Measurements from ENCODE around the gene ZNF385D. TPM values are rescaled to one million over a fixed set of nuclear protein-coding genes. Genes with fewer than 3 reads are reported as not detected.

ZNF385D gene
- total RNA-seq, 1 donor from 2014 or later = 2.1 TPM

DNA sequence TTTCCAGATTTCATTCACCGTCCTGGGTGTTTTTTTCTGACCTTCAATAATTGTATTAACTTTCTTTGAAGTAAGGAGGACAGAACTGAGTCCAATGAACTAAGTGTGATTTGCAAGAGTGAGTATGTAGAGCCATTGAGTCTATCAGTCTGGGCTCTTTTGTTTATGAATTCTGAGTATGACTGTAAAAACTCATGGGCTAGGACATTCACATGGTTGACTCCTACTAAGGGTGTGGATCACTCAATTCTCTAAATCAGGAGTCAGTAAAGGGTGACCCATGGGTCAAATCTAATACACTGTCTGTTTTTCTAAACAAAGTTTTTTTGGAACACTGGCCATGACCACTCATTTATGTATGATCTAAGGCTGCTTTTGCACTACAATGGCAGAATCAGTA lies 269.0 kb downstream of the ZNF385D start:
- TF ChIP-seq, protein P1, sequence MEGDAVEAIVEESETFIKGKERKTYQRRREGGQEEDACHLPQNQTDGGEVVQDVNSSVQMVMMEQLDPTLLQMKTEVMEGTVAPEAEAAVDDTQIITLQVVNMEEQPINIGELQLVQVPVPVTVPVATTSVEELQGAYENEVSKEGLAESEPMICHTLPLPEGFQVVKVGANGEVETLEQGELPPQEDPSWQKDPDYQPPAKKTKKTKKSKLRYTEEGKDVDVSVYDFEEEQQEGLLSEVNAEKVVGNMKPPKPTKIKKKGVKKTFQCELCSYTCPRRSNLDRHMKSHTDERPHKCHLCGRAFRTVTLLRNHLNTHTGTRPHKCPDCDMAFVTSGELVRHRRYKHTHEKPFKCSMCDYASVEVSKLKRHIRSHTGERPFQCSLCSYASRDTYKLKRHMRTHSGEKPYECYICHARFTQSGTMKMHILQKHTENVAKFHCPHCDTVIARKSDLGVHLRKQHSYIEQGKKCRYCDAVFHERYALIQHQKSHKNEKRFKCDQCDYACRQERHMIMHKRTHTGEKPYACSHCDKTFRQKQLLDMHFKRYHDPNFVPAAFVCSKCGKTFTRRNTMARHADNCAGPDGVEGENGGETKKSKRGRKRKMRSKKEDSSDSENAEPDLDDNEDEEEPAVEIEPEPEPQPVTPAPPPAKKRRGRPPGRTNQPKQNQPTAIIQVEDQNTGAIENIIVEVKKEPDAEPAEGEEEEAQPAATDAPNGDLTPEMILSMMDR (conservative IDR thresholded peaks at IDR 0.05) = no peak
- Mint-ChIP-seq H3K4me3 (no peak overlapping the region), H3K36me3 (ENCODE audit: low read depth) (no peaks in the 10 kb centered on the region), H3K27me3 (ENCODE audit: low read depth) (no peaks in the 10 kb centered on the region), H3K9me3 (no peaks in the 10 kb centered on the region), H3K27ac (ENCODE audit: unreplicated experiment) (no peak overlapping the region), H3K4me1 (no peaks in the 10 kb centered on the region)
- DNase-seq (ENCODE audit: low read depth, low spot score) = no peak

DNA sequence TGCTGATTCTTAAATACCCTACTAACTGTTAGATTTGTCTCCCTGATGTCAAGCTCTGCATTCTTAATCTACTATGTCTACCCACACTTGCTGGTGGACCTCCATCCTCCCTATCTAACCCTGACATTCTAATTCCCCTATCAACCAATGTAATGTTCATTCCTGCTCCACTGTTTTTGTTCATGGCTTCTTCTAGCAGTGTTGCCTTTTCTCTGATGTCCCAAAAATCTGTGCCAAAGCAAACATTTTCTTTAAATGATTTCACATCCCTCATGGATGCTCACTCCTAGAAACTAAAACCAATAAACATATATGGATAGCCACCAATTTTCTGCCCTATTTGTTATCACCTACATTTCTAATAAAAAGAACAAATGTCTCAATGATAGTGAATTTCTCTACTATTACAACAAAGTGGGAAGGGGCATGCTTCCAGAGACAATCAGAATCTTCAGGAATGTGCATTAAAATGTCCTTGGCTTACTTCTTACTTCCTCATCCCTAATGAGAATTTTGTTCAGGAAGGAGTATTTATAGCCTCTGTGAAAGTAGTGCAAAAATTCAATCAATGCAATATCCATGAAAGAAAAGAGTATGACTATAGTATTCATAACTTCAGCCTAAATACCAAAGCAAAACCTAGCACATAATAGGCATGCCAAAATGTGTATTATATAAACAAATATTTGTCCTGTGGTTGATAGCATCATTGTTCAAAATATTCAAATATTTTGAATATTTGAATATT lies 273.3 kb downstream of the ZNF385D start:
- TF ChIP-seq, protein P1 (conservative IDR thresholded peaks at IDR 0.05) = no peak
- H3K4me1 Mint-ChIP-seq = no peaks in the 10 kb centered on the region
- no peaks in the 10 kb centered on the region for H3K36me3 Mint-ChIP-seq (ENCODE audit: low read depth)
- no peaks in the 10 kb centered on the region for H3K9me3 Mint-ChIP-seq
- no peak for DNase-seq (ENCODE audit: low read depth, low spot score)
- H3K27me3 Mint-ChIP-seq (ENCODE audit: low read depth) = no peaks in the 10 kb centered on the region
- no peak overlapping the region for H3K27ac Mint-ChIP-seq (ENCODE audit: unreplicated experiment)
- no peak overlapping the region for H3K4me3 Mint-ChIP-seq

DNA sequence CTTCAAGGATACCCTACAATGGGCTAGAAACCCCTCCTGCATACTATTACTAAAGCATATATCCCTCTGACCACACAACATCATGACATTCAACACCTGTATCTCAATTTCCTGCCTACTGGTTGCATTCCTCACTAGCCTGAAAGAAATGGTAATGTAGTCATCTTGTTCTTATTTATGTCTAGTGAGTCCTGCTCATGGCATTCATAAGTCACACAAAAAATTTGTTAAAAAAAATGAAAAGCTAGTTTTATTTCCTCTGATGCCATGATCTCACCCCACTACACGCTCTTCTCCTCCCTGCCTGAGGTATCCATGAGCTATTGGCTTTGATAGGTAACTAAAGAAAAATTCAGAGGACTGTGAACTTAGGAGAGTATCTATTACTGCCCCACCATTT lies 284.5 kb downstream of the ZNF385D start:
- Mint-ChIP-seq H3K4me3 (no peak overlapping the region), H3K9me3 (no peaks in the 10 kb centered on the region), H3K27ac (ENCODE audit: unreplicated experiment) (no peak overlapping the region), H3K4me1 (no peaks in the 10 kb centered on the region), H3K27me3 (ENCODE audit: low read depth) (no peaks in the 10 kb centered on the region), H3K36me3 (ENCODE audit: low read depth) (no peaks in the 10 kb centered on the region)
- TF ChIP-seq, protein P1 (conservative IDR thresholded peaks at IDR 0.05) = no peak
- DNase-seq (ENCODE audit: low read depth, low spot score) = no peak

DNA sequence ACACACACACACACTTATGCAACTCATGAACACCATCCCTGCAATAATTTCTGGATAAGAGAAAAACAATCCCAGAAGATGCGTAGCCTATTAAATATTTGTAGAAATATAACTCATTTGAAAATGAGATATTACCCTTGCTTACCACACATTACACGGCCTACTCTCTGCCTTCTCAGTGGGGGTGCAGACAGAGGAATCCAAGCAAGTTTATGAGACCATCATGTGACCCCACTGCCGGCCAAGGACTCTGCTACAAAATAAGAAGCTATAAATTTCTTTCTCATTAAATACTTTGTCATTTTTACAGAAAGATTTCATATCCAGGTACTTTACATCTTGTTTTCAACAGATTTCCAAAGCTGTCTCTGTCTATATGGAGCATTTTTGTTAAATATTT lies 286.3 kb downstream of the ZNF385D start:
- Mint-ChIP-seq H3K4me1 (no peaks in the 10 kb centered on the region), H3K36me3 (ENCODE audit: low read depth) (no peaks in the 10 kb centered on the region), H3K9me3 (no peaks in the 10 kb centered on the region), H3K27me3 (ENCODE audit: low read depth) (no peaks in the 10 kb centered on the region), H3K4me3 (no peak overlapping the region), H3K27ac (ENCODE audit: unreplicated experiment) (no peak overlapping the region)
- TF ChIP-seq, protein P1 (conservative IDR thresholded peaks at IDR 0.05) = no peak
- no peak for DNase-seq (ENCODE audit: low read depth, low spot score)

DNA sequence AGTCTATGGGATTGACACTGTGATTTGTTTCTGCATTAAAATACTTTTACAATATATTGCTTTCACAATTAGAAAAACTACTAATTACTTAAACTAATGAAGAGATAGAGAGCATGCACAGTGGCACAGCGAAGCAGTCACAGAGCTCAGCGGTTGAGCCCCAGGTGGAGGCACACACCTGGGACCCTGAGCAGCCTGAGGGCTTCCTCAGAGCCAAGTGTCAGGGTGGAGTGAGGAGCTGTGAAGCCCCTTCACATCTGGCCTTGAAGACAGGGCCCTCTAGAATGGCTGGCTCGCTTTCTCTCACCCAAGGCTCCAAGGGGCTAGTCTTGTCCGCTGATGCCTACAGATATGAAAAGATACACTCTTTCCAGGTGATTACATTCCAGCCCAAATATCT lies 287.7 kb downstream of the ZNF385D start:
- Mint-ChIP-seq H3K36me3 (ENCODE audit: low read depth) (no peaks in the 10 kb centered on the region), H3K4me3 (no peak overlapping the region), H3K27me3 (ENCODE audit: low read depth) (no peaks in the 10 kb centered on the region), H3K9me3 (no peaks in the 10 kb centered on the region), H3K27ac (ENCODE audit: unreplicated experiment) (no peak overlapping the region), H3K4me1 (no peaks in the 10 kb centered on the region)
- DNase-seq (ENCODE audit: low read depth, low spot score) = no peak
- TF ChIP-seq, protein P1 (conservative IDR thresholded peaks at IDR 0.05) = no peak
